HG03060 (cell line): ENCODE measurements around the gene NDUFAF2.
"Not testable (repeated sequence)": the region's sequence is repeated elsewhere in the genome, so short reads cannot be mapped to it uniquely, and the experiment has no call there.

Source experiments
- ATAC-seq: cut with Tn5 transposase; IDR thresholded peaks from one replicate; pipeline ENCODE4 v1.9.1; 2021; ENCODE audit warnings: low read depth, moderate number of reproducible peaks; ENCODE audit not compliant: unreplicated experiment

Gene NDUFAF2

GRCh38 chr5:61044545-61044944 lies 99.5 kb downstream of the NDUFAF2 start:
- no peak for ATAC-seq

- no peak for ATAC-seq
Measured at GRCh38 chr5:61047346-61047745, 102.3 kb downstream of the NDUFAF2 start.

- no peak for ATAC-seq
Measured at GRCh38 chr5:61048534-61048933, 103.5 kb downstream of the NDUFAF2 start.

GRCh38 chr5:61050292-61050691 lies 105.3 kb downstream of the NDUFAF2 start:
- no peak for ATAC-seq

GRCh38 chr5:61051267-61051666 lies 106.3 kb downstream of the NDUFAF2 start:
- ATAC-seq = no peak

GRCh38 chr5:61052882-61053281 lies 107.9 kb downstream of the NDUFAF2 start:
- ATAC-seq = no peak

GRCh38 chr5:61053937-61054336 lies 108.9 kb downstream of the NDUFAF2 start:
- ATAC-seq = no peak

GRCh38 chr5:61055434-61056006 lies 110.5 kb downstream of the NDUFAF2 start:
- no peak for ATAC-seq

- ATAC-seq = no peak
Measured at GRCh38 chr5:61059499-61059898, 114.5 kb downstream of the NDUFAF2 start.

GRCh38 chr5:61069150-61069549 lies 124.1 kb downstream of the NDUFAF2 start:
- no peak for ATAC-seq

GRCh38 chr5:61071526-61071925 lies 126.5 kb downstream of the NDUFAF2 start:
- no peak for ATAC-seq

GRCh38 chr5:61076626-61077025 lies 131.6 kb downstream of the NDUFAF2 start:
- ATAC-seq = no peak

GRCh38 chr5:61081741-61082140 lies 136.7 kb downstream of the NDUFAF2 start:
- no peak for ATAC-seq

- no peak for ATAC-seq
Measured at GRCh38 chr5:61082516-61083280, 137.7 kb downstream of the NDUFAF2 start.

- ATAC-seq = no peak
Measured at GRCh38 chr5:61084658-61085057, 139.7 kb downstream of the NDUFAF2 start.

GRCh38 chr5:61085885-61086284 lies 140.9 kb downstream of the NDUFAF2 start:
- ATAC-seq = no peak

GRCh38 chr5:61087921-61088320 lies 142.9 kb downstream of the NDUFAF2 start:
- no peak for ATAC-seq

- no peak for ATAC-seq
Measured at GRCh38 chr5:61089351-61089750, 144.3 kb downstream of the NDUFAF2 start.

GRCh38 chr5:61093046-61093771 lies 148.2 kb downstream of the NDUFAF2 start:
- ATAC-seq = not testable (repeated sequence)

GRCh38 chr5:61097465-61097864 lies 152.5 kb downstream of the NDUFAF2 start:
- ATAC-seq = no peak

GRCh38 chr5:61098251-61098995 lies 153.4 kb downstream of the NDUFAF2 start:
- no peak for ATAC-seq
